B cell (primary cell): ENCODE measurements around the gene OR51B4. TPM values are rescaled to one million over a fixed set of nuclear protein-coding genes. Genes with fewer than 3 reads are reported as not detected.

ENCODE experiments used
- ATAC-seq: fragments of 200-7000 bp; cut with Tn5 transposase; one replicate; pipeline ENCODE4 v1.10.0; 2021; ENCODE audit warnings: low read depth, mild to moderate bottlenecking, moderate number of reproducible peaks, moderate library complexity
- CTCF ChIA-PET: fragments of 350-600 bp; sonication (Branson Sonifier 250); formaldehyde crosslinking; loops from one replicate; lab custom pipeline; 2021; ENCODE audit warnings: antibody characterized with exemption, inconsistent platforms; lab: Charles Lee
- POLR2A ChIA-PET: fragments of 350-600 bp; sonication (Branson Sonifier 250); formaldehyde crosslinking; loops from one replicate; lab custom pipeline; 2021; ENCODE audit warnings: antibody characterized with exemption; lab: Charles Lee
- DNase-seq: peaks from one replicate; pipeline ENCODE4 v3.0.0; 2013
- H2AFZ ChIP-seq: 2 replicates; pipeline ENCODE4 v1.6.1; 2012; ENCODE audit warnings: mild to moderate bottlenecking, low read depth, low read length; ENCODE audit not compliant: insufficient read depth, poor library complexity, severe bottlenecking
- H3K27ac ChIP-seq, 2 donors: 1 replicate in 1 of 2; 2 replicates in 1 of 2; pipeline ENCODE4 v1.5.1; 2012 to 2013; ENCODE audit warnings: low read length in 2 of 2, mild to moderate bottlenecking in 2 of 2, moderate library complexity in 1 of 2
- H3K27me3 ChIP-seq, 4 experiments: fragments of 200-600 bp in 1 of 4; sonication (generic) in 1 of 4; replicated peaks in 1 of 4; 1 replicate in 2 of 4; 2 replicates in 2 of 4; pipeline versions ENCODE4 v1.6.1 to v1.7.0; 2013 to 2016; ENCODE audit warnings: low read length in 3 of 4, mild to moderate bottlenecking in 2 of 4, mixed read lengths in 1 of 4, moderate library complexity in 1 of 4; ENCODE audit not compliant: insufficient read depth in 4 of 4, control insufficient read depth in 3 of 4; ENCODE audit errors: control extremely low read depth in 1 of 4
- H3K36me3 ChIP-seq, 2 experiments: replicated peaks in 1 of 2; 1 replicate in 1 of 2; 2 replicates in 1 of 2; pipeline versions ENCODE4 v1.6.1 to v1.7.1; 2013; ENCODE audit warnings: low read length in 1 of 2; ENCODE audit not compliant: insufficient read depth in 2 of 2, control insufficient read depth in 1 of 2; ENCODE audit errors: control extremely low read depth in 1 of 2, extremely low read depth in 1 of 2
- H3K4me1 ChIP-seq, 2 donors: fragments of 200-600 bp in 1 of 2; sonication (generic) in 1 of 2; 1 replicate in 1 of 2; 2 replicates in 1 of 2; pipeline versions ENCODE4 v1.5.1 to v1.6.1; 2013 to 2017; ENCODE audit warnings: low read length in 2 of 2; ENCODE audit not compliant: control insufficient read depth in 2 of 2, insufficient read depth in 2 of 2
- H3K4me2 ChIP-seq: replicated peaks from 2 replicates; pipeline ENCODE3; 2012; ENCODE audit warnings: mild to moderate bottlenecking, low read depth, low read length; ENCODE audit not compliant: poor library complexity, severe bottlenecking
- H3K4me3 ChIP-seq, 5 experiments: fragments of 200-600 bp in 1 of 5; sonication (generic) in 1 of 5; 1 replicate in 3 of 5; 2 replicates in 2 of 5; pipeline versions ENCODE4 v1.5.1 to v1.7.0; 2011 to 2016; ENCODE audit warnings: low read length in 4 of 5, mild to moderate bottlenecking in 4 of 5, low read depth in 2 of 5, control low read depth in 1 of 5, moderate library complexity in 1 of 5; ENCODE audit not compliant: insufficient read depth in 1 of 5; ENCODE audit errors: control extremely low read depth in 1 of 5, extremely low read depth in 1 of 5
- H3K79me2 ChIP-seq: fragments of 200-600 bp; sonication (generic); one replicate; pipeline ENCODE4 v1.6.0; 2016; ENCODE audit warnings: low read length; ENCODE audit not compliant: control insufficient read depth, insufficient read depth
- H3K9ac ChIP-seq: fragments of 200-600 bp; sonication (generic); 2 replicates; pipeline ENCODE4 v1.6.1; 2017; ENCODE audit warnings: mild to moderate bottlenecking, low read length, moderate library complexity
- H3K9me3 ChIP-seq, 3 donors: one replicate each; pipeline versions ENCODE4 v1.6.1 to v1.7.1; 2013; ENCODE audit warnings: low read length in 2 of 3; ENCODE audit not compliant: control insufficient read depth in 2 of 3, insufficient read depth in 1 of 3; ENCODE audit errors: control extremely low read depth in 1 of 3
- H4K20me1 ChIP-seq: 2 replicates; pipeline ENCODE4 v1.6.0; 2012; ENCODE audit warnings: mild to moderate bottlenecking, low read length; ENCODE audit not compliant: insufficient read depth, control insufficient read depth, poor library complexity, severe bottlenecking
- H3K27ac Mint-ChIP-seq: one replicate; pipeline ENCODE4 v1.8.0; 2021; ENCODE audit warnings: mixed read lengths
- H3K27me3 Mint-ChIP-seq: one replicate; pipeline ENCODE4 v1.8.0; 2021; ENCODE audit warnings: mixed read lengths
- H3K4me1 Mint-ChIP-seq: one replicate; pipeline ENCODE4 v1.8.0; 2021; ENCODE audit warnings: mixed read lengths
- H3K4me3 Mint-ChIP-seq: one replicate; pipeline ENCODE4 v1.8.0; 2021; ENCODE audit warnings: mixed read lengths
- H3K9me3 Mint-ChIP-seq: one replicate; pipeline ENCODE4 v1.8.0; 2022; ENCODE audit warnings: mixed read lengths; ENCODE audit not compliant: insufficient read depth
- CTCF ChIP-seq: fragments of 200-600 bp; IDR thresholded peaks from one replicate; pipeline ENCODE4 v1.8.0; 2022; ENCODE audit warnings: antibody characterized with exemption, mild to moderate bottlenecking
- EZH2 ChIP-seq: IDR thresholded peaks from 2 replicates; pipeline ENCODE4 v1.6.1; 2012; ENCODE audit warnings: borderline replicate concordance, low read depth, mild to moderate bottlenecking, moderate library complexity, low read length; ENCODE audit not compliant: insufficient read depth, poor library complexity, severe bottlenecking
- WGBS: methylation state at CpG from one replicate; pipeline ENCODE4 v1.1.5; 2013; ENCODE audit warnings: missing lambda C conversion rate; ENCODE audit not compliant: insufficient coverage; 5-methylcytosine and 5-hydroxymethylcytosine counted together
- intact Hi-C: fragments of 100-400 bp; cut with micrococcal nuclease; formaldehyde crosslinking; loops from one replicate; pipeline ENCODE4 v1.10.0; 2022
- polyA plus RNA-seq: library from polyadenylated mRNA; depleted of rRNA; stranded (reverse); fragments of >200 nt; gene quantifications from 2 replicates; pipeline ENCODE4 v1.2.3, GENCODE V29; 2012
- total RNA-seq, 2 donors: library from RNA; stranded (reverse); fragments of 120-200 nt in 1 of 2; gene quantifications; 1 replicate in 1 of 2; 2 replicates in 1 of 2; pipeline versions ENCODE4 v1.2.3 to v1.2.4, GENCODE V29; 2013 to 2022

The OR51B4 gene
- total and polyA plus RNA-seq, 2 donors (not counting 1 experiment from before 2014, with no cell fraction given): 0.21 TPM; not detected in 1

GRCh38 chr11:5251746-5252145 lies 50.0 kb downstream of the OR51B4 start:
- H3K4me3 ChIP-seq: no peak overlapping the region
- no peaks in the 10 kb centered on the region for H4K20me1 ChIP-seq
- Mint-ChIP-seq H3K27ac (no peak overlapping the region), H3K9me3 (no peaks in the 10 kb centered on the region), H3K4me1 (no peaks in the 10 kb centered on the region), H3K27me3 (peaks cover 16% of the 10 kb centered on the region), H3K4me3 (no peak overlapping the region)
- intact Hi-C loops: no loop called here
- ChIA-PET POLR2A (no interaction called here), CTCF (no interaction called here)
- no peaks in the 10 kb centered on the region for H3K27me3 ChIP-seq
- no peak overlapping the region for H3K4me2 ChIP-seq
- H3K9me3 ChIP-seq: no peaks in the 10 kb centered on the region
- no peaks in the 10 kb centered on the region for H3K36me3 ChIP-seq
- no peak for DNase-seq
- ATAC-seq: no peak
- H3K27ac ChIP-seq: no peak overlapping the region
- no peak overlapping the region for H3K9ac ChIP-seq
- no peaks in the 10 kb centered on the region for H3K79me2 ChIP-seq
- H2AFZ ChIP-seq: no peak overlapping the region
- TF ChIP-seq CTCF (no peak), EZH2 (no peak)
- H3K4me1 ChIP-seq: no peaks in the 10 kb centered on the region
- no CpG with 5 or more reads among the region's 2 CpGs for WGBS

Other genes with a start within 250 kb of the OR51B4 start
- gene OR52E2, start 242.3 kb downstream of the OR51B4 start, total RNA-seq: not detected in 2 replicates
- not detected in 2 replicates for gene OR52E2, start 242.3 kb downstream of the OR51B4 start, polyA plus RNA-seq
- not detected in 2 replicates for gene OR52E1, start 232.4 kb downstream of the OR51B4 start, total RNA-seq
- not detected in 2 replicates for gene OR52E1, start 232.4 kb downstream of the OR51B4 start, polyA plus RNA-seq
- not detected in 2 replicates for gene OR52A5, start 163.6 kb downstream of the OR51B4 start, total RNA-seq
- not detected in 2 replicates for gene OR52A5, start 163.6 kb downstream of the OR51B4 start, polyA plus RNA-seq
- gene OR52A1, start 147.2 kb downstream of the OR51B4 start, total RNA-seq: not detected in 2 replicates
- gene OR52A1, start 147.2 kb downstream of the OR51B4 start, polyA plus RNA-seq: not detected in 2 replicates
- gene OR51V1, start 101.3 kb downstream of the OR51B4 start, total RNA-seq: not detected in 2 replicates
- gene OR51V1, start 101.3 kb downstream of the OR51B4 start, polyA plus RNA-seq: not detected in 2 replicates
- 378 and 385 TPM in 2 replicates for gene HBB, start 74.9 kb downstream of the OR51B4 start, total RNA-seq
- gene HBB, start 74.9 kb downstream of the OR51B4 start, polyA plus RNA-seq: 69.7 and 1,053 TPM in 2 replicates
- gene HBD, start 67.5 kb downstream of the OR51B4 start, total RNA-seq: not detected in 2 replicates
- gene HBD, start 67.5 kb downstream of the OR51B4 start, polyA plus RNA-seq: 0.84 TPM in 1 of 2 replicates, not detected in the other
- not detected in 2 replicates for gene HBG1, start 52.1 kb downstream of the OR51B4 start, total RNA-seq
- not detected in 2 replicates for gene HBG1, start 52.1 kb downstream of the OR51B4 start, polyA plus RNA-seq
- gene HBG2, start 47.2 kb downstream of the OR51B4 start, total RNA-seq: not detected in 2 replicates
- gene HBG2, start 47.2 kb downstream of the OR51B4 start, polyA plus RNA-seq: 0.89 TPM in 1 of 2 replicates, not detected in the other
- not detected in 2 replicates for gene HBE1, start 32.0 kb downstream of the OR51B4 start, total RNA-seq
- gene HBE1, start 32.0 kb downstream of the OR51B4 start, polyA plus RNA-seq: not detected in 2 replicates
- not detected in 2 replicates for gene OR51B2, start 22.4 kb upstream of the OR51B4 start, total RNA-seq
- gene OR51B2, start 22.4 kb upstream of the OR51B4 start, polyA plus RNA-seq: not detected in 2 replicates
- 0.66 and 0.67 TPM in 2 replicates for gene OR51B5, start 41.6 kb upstream of the OR51B4 start, total RNA-seq
- gene OR51B5, start 41.6 kb upstream of the OR51B4 start, polyA plus RNA-seq: not detected in 2 replicates
- not detected in 2 replicates for gene OR51B6, start 49.6 kb upstream of the OR51B4 start, total RNA-seq
- not detected in 2 replicates for gene OR51B6, start 49.6 kb upstream of the OR51B4 start, polyA plus RNA-seq
- not detected in 2 replicates for gene OR51M1, start 81.9 kb upstream of the OR51B4 start, total RNA-seq
- not detected in 2 replicates for gene OR51M1, start 81.9 kb upstream of the OR51B4 start, polyA plus RNA-seq
- not detected in 2 replicates for gene OR51Q1, start 120.2 kb upstream of the OR51B4 start, total RNA-seq
- gene OR51Q1, start 120.2 kb upstream of the OR51B4 start, polyA plus RNA-seq: not detected in 2 replicates
- not detected in 2 replicates for gene OR51I1, start 139.6 kb upstream of the OR51B4 start, total RNA-seq
- gene OR51I1, start 139.6 kb upstream of the OR51B4 start, polyA plus RNA-seq: 0.30 and 0.31 TPM in 2 replicates
- not detected in 2 replicates for gene OR51I2, start 147.4 kb upstream of the OR51B4 start, total RNA-seq
- not detected in 2 replicates for gene OR51I2, start 147.4 kb upstream of the OR51B4 start, polyA plus RNA-seq
- gene OR52D1, start 186.7 kb upstream of the OR51B4 start, total RNA-seq: not detected in 2 replicates
- gene OR52D1, start 186.7 kb upstream of the OR51B4 start, polyA plus RNA-seq: not detected in 2 replicates
- 0.46 and 0.59 TPM in 2 replicates for gene UBQLN3, start 208.0 kb upstream of the OR51B4 start, total RNA-seq
- gene UBQLN3, start 208.0 kb upstream of the OR51B4 start, polyA plus RNA-seq: not detected in 2 replicates
- gene UBQLNL, start 214.8 kb upstream of the OR51B4 start, total RNA-seq: 1.3 and 1.4 TPM in 2 replicates
- gene UBQLNL, start 214.8 kb upstream of the OR51B4 start, polyA plus RNA-seq: 1.8 and 1.9 TPM in 2 replicates
- gene OR52H1, start 246.6 kb upstream of the OR51B4 start, total RNA-seq: 0.37 and 0.49 TPM in 2 replicates
- gene OR52H1, start 246.6 kb upstream of the OR51B4 start, polyA plus RNA-seq: 0.15 TPM in 1 of 2 replicates, not detected in the other